Large intestine (tissue), 3 donors: ENCODE measurements around the gene PRPH. TPM values are rescaled to one million over a fixed set of nuclear protein-coding genes. Genes with fewer than 3 reads are reported as not detected.

Source experiments
- DNase-seq, 2 donors: peaks; one replicate each; pipeline versions ENCODE4 v3.0.0 to v3.0.0-alpha.2; 2013
- H3K27ac ChIP-seq: one replicate; pipeline ENCODE4 v1.5.1; 2013; ENCODE audit warnings: low read length
- H3K27me3 ChIP-seq: 2 replicates; pipeline ENCODE4 v1.6.1; 2013; ENCODE audit warnings: low read length; ENCODE audit not compliant: control insufficient read depth, insufficient read depth
- H3K36me3 ChIP-seq: 2 replicates; pipeline ENCODE4 v1.6.1; 2013; ENCODE audit warnings: low read length; ENCODE audit not compliant: control insufficient read depth, insufficient read depth
- H3K4me1 ChIP-seq: one replicate; pipeline ENCODE4 v1.6.1; 2013; ENCODE audit warnings: low read length; ENCODE audit not compliant: control insufficient read depth, insufficient read depth
- H3K4me3 ChIP-seq: one replicate; pipeline ENCODE4 v1.5.1; 2013; ENCODE audit warnings: low read length
- H3K9me3 ChIP-seq: one replicate; pipeline ENCODE4 v1.6.1; 2013; ENCODE audit warnings: mild to moderate bottlenecking, low read depth, low read length, moderate library complexity; ENCODE audit not compliant: control insufficient read depth
- WGBS: methylation state at CpG from one replicate; pipeline ENCODE4 v1.1.5; 2013; ENCODE audit warnings: low lambda C conversion rate; ENCODE audit not compliant: insufficient coverage; 5-methylcytosine and 5-hydroxymethylcytosine counted together
- polyA plus RNA-seq: library from polyadenylated mRNA; unstranded; fragments of 120-200 nt; gene quantifications from one replicate; pipeline ENCODE4 v1.2.1, GENCODE V29; 2013

Gene PRPH
- polyA plus RNA-seq, 1 donor = 115 TPM

DNA sequence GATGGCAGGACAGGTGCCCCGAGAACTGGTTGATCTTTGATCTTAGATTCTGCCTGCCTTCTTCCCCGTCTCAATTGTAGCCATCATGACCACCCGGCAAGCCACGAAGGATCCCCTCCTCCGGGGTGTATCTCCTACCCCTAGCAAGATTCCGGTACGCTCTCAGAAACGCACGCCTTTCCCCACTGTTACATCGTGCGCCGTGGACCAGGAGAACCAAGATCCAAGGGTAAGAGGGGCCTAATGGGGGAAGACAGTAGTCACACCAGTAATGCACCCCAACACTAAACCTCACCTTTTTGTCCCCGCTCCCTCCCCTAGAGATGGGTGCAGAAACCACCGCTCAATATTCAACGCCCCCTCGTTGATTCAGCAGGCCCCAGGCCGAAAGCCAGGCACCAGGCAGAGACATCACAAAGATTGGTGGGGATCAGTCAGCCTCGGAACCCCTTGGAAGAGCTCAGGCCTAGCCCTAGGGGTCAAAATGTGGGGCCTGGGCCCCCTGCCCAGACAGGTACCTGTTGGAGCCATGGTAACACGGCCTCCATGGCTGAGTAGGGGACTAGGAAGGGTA, 28.7 kb downstream of the PRPH start:
- no CpG with 5 or more reads among the region's 19 CpGs for WGBS
- DNase-seq = no peak
- no peak overlapping the region for H3K27ac ChIP-seq

DNA sequence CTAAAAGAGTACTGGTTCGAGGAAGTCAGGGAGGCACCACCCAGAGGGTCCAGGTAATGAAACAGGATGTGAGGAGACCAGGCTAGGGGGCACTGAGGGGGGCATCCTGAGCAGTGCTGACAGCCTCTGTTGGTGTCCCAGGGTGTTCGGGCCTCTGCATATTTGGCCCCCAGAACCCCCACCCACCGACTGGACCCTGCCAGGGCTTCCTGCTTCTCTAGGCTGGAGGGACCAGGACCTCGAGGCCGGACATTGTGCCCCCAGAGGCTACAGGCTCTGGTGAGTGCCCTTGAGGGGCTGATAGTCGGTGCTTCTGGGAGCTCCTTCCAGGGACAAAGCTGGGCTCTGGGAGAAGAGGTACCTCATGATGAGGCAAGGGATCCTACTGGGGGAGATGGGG, 30.7 kb downstream of the PRPH start:
- Histone ChIP-seq H3K36me3 (peaks cover 10% of the 10 kb centered on the region), H3K27ac (no peak overlapping the region), H3K27me3 (no peaks in the 10 kb centered on the region), H3K4me1 (peaks cover 6% of the 10 kb centered on the region), H3K9me3 (no peaks in the 10 kb centered on the region), H3K4me3 (no peak overlapping the region)
- DNase-seq = no peak
- no CpG with 5 or more reads among the region's 6 CpGs for WGBS

More for the DNA sequence above, 28.7 kb downstream of the PRPH start:
- H3K36me3 ChIP-seq = peaks cover 3% of the 10 kb centered on the region
- H3K27me3 ChIP-seq = no peaks in the 10 kb centered on the region
- H3K4me1 ChIP-seq = peaks cover 6% of the 10 kb centered on the region
- H3K9me3 ChIP-seq = no peaks in the 10 kb centered on the region
- H3K4me3 ChIP-seq = peak overlapping the region; percentile 73

DNA sequence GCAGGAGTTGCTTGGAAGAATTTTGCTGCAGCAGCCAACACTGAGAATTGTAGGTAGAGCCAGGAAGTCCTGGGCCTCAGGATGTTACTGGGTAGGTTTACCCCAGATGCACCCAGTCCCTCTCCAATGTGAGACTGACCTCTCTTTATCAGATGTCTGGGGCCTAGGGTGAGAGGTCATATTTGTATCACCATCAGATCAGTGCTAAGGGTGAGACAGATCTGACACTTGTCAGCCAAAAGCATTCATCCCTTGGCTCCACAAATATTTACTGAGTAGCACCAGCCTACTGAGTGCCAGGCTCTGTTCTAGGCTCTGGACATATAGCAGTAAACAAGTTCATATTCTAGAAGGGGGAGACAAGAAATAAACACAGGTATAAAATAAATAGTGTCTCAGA, 32.4 kb downstream of the PRPH start:
- Histone ChIP-seq H3K27ac (no peak overlapping the region), H3K36me3 (peaks cover 12% of the 10 kb centered on the region), H3K4me1 (peaks cover 21% of the 10 kb centered on the region), H3K4me3 (no peak overlapping the region), H3K27me3 (peaks cover 2% of the 10 kb centered on the region), H3K9me3 (no peaks in the 10 kb centered on the region)
- DNase-seq = no peak

DNA sequence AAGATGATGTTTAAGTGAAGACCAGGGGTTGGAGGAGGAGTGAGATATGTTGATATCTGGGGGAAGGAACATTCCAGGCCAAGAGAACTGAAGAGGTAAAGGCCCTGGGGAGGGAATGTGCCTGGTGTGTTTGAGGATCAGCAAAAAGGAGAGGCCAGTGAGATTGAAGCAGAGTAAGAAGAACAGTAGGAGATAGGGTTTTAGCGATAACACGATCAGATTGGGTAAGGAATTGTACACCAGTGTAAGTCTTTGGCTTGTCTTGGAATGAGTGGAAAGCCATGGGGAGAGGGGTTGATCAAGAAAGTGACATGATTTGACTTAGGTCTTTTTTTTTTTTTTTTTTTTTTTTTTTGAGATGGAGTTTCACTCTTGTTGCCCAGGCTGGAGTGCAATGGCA, 32.9 kb downstream of the PRPH start:
- H3K9me3 ChIP-seq = peaks cover 2% of the 10 kb centered on the region
- WGBS = 93% methylated on average over 2 of the region's 2 CpGs
- peaks cover 12% of the 10 kb centered on the region for H3K36me3 ChIP-seq
- H3K27me3 ChIP-seq = peaks cover 7% of the 10 kb centered on the region
- no peak overlapping the region for H3K4me3 ChIP-seq
- no peak overlapping the region for H3K27ac ChIP-seq
- DNase-seq = no peak
- peaks cover 21% of the 10 kb centered on the region for H3K4me1 ChIP-seq

DNA sequence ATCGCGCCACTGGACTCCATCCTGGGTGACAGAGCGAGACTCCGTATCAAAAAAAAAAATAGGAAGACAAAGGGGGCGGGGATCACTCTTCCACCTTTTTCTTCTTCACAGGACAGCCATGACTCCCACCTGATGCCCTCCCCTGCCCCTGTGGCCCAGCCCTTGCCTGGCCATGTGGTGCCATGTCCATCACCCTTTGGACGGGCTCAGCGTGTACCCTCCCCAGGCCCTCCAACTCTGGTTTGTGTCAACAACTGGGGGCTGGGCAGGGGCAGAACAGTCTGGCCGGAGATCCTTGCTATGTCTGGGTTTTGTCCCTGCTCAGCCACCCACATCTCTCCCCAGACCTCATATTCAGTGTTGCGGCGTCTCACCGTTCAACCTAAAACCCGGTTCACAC, 33.9 kb downstream of the PRPH start:
- no peak overlapping the region for H3K4me3 ChIP-seq
- H3K27ac ChIP-seq = no peak overlapping the region
- H3K9me3 ChIP-seq = peaks cover 6% of the 10 kb centered on the region
- no peak for DNase-seq
- H3K27me3 ChIP-seq = peaks cover 17% of the 10 kb centered on the region
- H3K4me1 ChIP-seq = peaks cover 20% of the 10 kb centered on the region
- WGBS = no CpG with 5 or more reads among the region's 12 CpGs
- peaks cover 12% of the 10 kb centered on the region for H3K36me3 ChIP-seq

DNA sequence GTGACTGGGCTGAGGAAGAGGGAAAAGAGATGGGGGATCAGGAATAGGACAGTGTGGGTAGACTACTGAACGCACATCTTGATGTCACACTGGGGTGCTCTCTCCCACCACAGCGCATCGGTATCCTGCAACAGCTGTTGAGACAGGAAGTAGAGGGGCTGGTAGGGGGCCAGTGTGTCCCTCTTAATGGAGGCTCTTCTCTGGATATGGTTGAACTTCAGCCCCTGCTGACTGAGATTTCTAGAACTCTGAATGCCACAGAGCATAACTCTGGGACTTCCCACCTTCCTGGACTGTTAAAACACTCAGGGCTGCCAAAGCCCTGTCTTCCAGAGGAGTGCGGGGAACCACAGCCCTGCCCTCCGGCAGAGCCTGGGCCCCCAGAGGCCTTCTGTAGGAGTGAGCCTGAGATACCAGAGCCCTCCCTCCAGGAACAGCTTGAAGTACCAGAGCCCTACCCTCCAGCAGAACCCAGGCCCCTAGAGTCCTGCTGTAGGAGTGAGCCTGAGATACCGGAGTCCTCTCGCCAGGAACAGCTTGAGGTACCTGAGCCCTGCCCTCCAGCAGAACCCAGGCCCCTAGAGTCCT, 35.2 kb downstream of the PRPH start:
- Histone ChIP-seq H3K4me1 (peaks cover 19% of the 10 kb centered on the region), H3K36me3 (peaks cover 12% of the 10 kb centered on the region), H3K27ac (no peak overlapping the region), H3K4me3 (no peak overlapping the region), H3K9me3 (peaks cover 6% of the 10 kb centered on the region), H3K27me3 (peaks cover 30% of the 10 kb centered on the region)
- DNase-seq = no peak
- WGBS = no CpG with 5 or more reads among the region's 7 CpGs

DNA sequence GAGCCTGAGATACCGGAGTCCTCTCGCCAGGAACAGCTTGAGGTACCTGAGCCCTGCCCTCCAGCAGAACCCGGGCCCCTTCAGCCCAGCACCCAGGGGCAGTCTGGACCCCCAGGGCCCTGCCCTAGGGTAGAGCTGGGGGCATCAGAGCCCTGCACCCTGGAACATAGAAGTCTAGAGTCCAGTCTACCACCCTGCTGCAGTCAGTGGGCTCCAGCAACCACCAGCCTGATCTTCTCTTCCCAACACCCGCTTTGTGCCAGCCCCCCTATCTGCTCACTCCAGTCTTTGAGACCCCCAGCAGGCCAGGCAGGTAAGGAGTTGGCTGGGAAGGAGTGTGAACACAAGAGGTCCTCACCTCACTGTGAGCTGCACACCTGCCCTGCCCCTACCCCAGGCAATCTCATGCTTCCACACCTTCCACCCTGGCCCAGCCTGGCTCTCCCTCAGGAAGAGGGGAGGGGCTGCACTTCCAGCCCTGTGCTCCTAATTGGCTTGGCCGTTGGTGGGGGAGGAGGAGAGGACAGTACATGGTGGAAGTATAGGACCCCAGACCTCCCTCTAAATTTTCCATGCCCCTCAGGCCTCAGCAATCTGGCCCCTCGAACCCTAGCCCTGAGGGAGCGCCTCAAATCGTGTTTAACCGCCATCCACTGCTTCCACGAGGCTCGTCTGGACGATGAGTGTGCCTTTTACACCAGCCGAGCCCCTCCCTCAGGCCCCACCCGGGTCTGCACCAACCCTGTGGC, 35.9 kb downstream of the PRPH start:
- Histone ChIP-seq H3K27ac (no peak overlapping the region), H3K4me3 (no peak overlapping the region), H3K36me3 (peaks cover 12% of the 10 kb centered on the region), H3K27me3 (peaks cover 36% of the 10 kb centered on the region), H3K9me3 (peaks cover 6% of the 10 kb centered on the region), H3K4me1 (peaks cover 19% of the 10 kb centered on the region)
- no CpG with 5 or more reads among the region's 14 CpGs for WGBS
- DNase-seq = no peak

DNA sequence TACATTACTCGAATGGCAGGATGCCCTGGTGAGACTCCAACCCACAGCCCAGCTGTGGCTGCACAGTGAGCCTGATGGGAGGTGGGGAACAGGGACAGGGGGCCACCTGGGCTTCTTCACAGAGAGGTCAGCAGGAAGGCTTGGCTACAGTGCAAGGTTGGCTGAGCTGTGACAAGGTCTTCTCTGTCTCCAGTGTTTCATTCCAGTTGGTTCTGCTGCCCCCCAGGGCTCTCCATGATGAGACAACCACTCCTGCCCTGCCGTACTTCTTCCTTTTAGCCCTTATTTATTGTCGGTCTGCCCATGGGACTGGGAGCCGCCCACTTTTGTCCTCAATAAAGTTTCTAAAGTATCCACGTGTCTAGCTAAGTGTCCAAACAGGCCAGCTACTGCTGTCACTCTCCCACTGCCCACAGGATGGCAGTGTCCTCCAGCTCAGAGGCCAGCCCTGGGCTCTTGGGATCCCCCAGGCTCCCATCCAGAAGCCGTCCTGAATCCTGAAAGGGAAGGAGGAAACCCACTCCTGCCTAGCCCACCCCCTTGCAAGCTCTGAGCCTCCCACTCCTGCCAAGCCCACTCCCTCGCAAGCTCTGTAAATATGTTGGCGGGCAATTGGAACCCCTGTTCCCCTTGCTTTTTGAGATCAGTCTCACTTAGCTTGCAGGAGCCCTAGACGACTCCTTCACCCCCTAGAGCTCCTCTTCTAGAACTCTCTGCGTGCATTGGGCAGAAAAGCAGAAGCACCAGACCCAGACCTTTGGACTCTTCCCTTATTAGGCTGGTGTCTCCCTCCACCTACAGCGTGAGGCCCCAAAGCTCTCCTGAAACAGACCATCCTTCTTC, 36.7 kb downstream of the PRPH start:
- Histone ChIP-seq H3K27me3 (peaks cover 44% of the 10 kb centered on the region), H3K4me3 (no peak overlapping the region), H3K9me3 (peaks cover 10% of the 10 kb centered on the region), H3K4me1 (peaks cover 21% of the 10 kb centered on the region), H3K36me3 (peaks cover 10% of the 10 kb centered on the region), H3K27ac (no peak overlapping the region)
- WGBS = 17% methylated on average over 2 of the region's 11 CpGs
- peak; percentile 71 to 72 for DNase-seq

DNA sequence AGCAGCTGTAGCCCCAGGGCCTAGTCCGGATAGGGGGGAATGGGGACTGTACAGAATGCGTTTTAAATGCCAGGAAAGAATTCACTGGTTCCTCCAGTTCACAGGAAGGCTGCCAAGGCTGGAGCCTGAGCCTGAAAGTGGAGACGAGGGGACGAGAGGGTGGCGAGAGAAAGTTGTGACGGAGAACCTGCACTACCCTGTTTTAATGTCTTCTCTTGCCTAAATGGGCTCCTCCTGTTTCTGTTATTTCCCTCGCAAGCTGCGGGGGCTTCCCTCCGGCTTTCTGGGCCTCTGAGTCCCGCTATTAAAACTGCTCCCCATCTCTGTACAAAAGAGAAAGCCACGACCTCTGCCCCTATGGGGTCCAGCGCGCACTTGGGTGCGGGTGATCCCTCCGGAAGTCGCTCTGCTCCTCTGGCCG, 37.5 kb downstream of the PRPH start:
- no peak for DNase-seq
- peaks cover 15% of the 10 kb centered on the region for H3K9me3 ChIP-seq
- H3K4me3 ChIP-seq = no peak overlapping the region
- H3K27me3 ChIP-seq = peaks cover 53% of the 10 kb centered on the region
- peaks cover 28% of the 10 kb centered on the region for H3K4me1 ChIP-seq
- WGBS = no CpG with 5 or more reads among the region's 17 CpGs
- H3K27ac ChIP-seq = no peak overlapping the region
- peaks cover 9% of the 10 kb centered on the region for H3K36me3 ChIP-seq

DNA sequence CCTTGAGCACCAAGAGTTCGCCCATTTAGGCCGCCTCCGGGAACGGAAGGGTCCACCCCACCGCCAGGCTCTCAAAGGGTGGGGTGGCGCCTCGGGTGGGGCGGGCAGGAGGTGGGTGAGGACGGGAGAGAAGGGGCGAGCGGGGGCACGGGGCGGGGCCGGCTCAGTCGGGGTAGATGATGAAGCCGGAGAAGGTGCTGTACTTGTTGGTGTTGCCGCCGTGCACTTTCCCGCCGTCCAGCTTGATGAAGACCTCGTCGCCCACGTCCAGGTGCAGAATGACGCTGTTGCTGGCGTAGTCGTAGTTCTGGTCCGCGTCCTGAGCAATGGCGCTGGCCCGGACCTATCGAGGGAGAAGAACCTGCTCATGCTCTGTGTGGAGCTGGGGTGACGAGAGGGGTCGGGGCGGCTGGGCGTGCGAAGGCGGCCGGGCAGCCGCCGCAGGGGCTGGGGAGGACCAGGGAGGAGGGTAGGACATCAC, 38.0 kb downstream of the PRPH start:
- Histone ChIP-seq H3K4me1 (peaks cover 29% of the 10 kb centered on the region), H3K9me3 (peaks cover 15% of the 10 kb centered on the region), H3K4me3 (no peak overlapping the region), H3K27ac (no peak overlapping the region), H3K27me3 (peaks cover 58% of the 10 kb centered on the region), H3K36me3 (peaks cover 9% of the 10 kb centered on the region)
- no peak for DNase-seq
- WGBS = no CpG with 5 or more reads among the region's 40 CpGs
